Caco-2 (cell line): ENCODE measurements around the gene PCNX3. TPM values are rescaled to one million over a fixed set of nuclear protein-coding genes. Genes with fewer than 3 reads are reported as not detected.

ENCODE experiments used
- BruUV-seq: library from RNA; stranded (reverse); fragments of 400-500 nt; replicated peaks from 2 replicates; lab custom pipeline; 2021; lab: Mats Ljungman, UMichigan
- CTCF ChIA-PET: fragments of 300-600 bp; sonication (Branson Sonifier 250); formaldehyde crosslinking; loops from one replicate; lab custom pipeline; 2022; ENCODE audit warnings: antibody characterized with exemption; lab: Charles Lee
- POLR2A ChIA-PET: fragments of 300-600 bp; sonication (Branson Sonifier 250); formaldehyde crosslinking; loops from one replicate; lab custom pipeline; 2022; ENCODE audit warnings: antibody characterized with exemption; lab: Charles Lee
- DNase-seq, 2 experiments: peaks; one replicate each; pipeline versions ENCODE4 v3.0.0 to v3.0.0-alpha.2; 2020 to 2022
- H3K27me3 ChIP-seq: replicated peaks from 2 replicates; pipeline ENCODE4 v1.6.0; 2011; ENCODE audit warnings: low read length; ENCODE audit not compliant: control insufficient read depth, insufficient read depth
- H3K36me3 ChIP-seq: 2 replicates; pipeline ENCODE4 v1.5.1; 2011; ENCODE audit warnings: low read length; ENCODE audit not compliant: control insufficient read depth, insufficient read depth
- H3K4me1 ChIP-seq: fragments of 250-450 bp; sonication (Bioruptor Pico); 2 replicates; pipeline ENCODE4 v1.5.1; 2020; ENCODE audit warnings: mild to moderate bottlenecking
- H3K4me3 ChIP-seq: 2 replicates; pipeline ENCODE4 v1.5.1; 2011; ENCODE audit warnings: low read depth, mild to moderate bottlenecking, control low read depth, low read length
- H3K9me3 ChIP-seq: fragments of 250-450 bp; sonication (Bioruptor Pico); 2 replicates; pipeline ENCODE4 v1.5.1; 2020; ENCODE audit warnings: mild to moderate bottlenecking, moderate library complexity
- H3K27ac Mint-ChIP-seq: one replicate; pipeline ENCODE4 v1.8.0; 2022; ENCODE audit warnings: mixed read lengths; ENCODE audit not compliant: unreplicated experiment
- H3K27me3 Mint-ChIP-seq: one replicate; pipeline ENCODE4 v1.8.0; 2022; ENCODE audit warnings: mixed read lengths; ENCODE audit not compliant: insufficient read depth, unreplicated experiment
- H3K36me3 Mint-ChIP-seq: one replicate; pipeline ENCODE4 v1.8.0; 2022; ENCODE audit warnings: mild to moderate bottlenecking, mixed read lengths; ENCODE audit not compliant: insufficient read depth, unreplicated experiment
- H3K4me1 Mint-ChIP-seq: one replicate; pipeline ENCODE4 v1.8.0; 2022; ENCODE audit warnings: low read depth, mixed read lengths; ENCODE audit not compliant: unreplicated experiment
- H3K4me3 Mint-ChIP-seq: one replicate; pipeline ENCODE4 v1.8.0; 2022; ENCODE audit warnings: mild to moderate bottlenecking, moderate library complexity, mixed read lengths; ENCODE audit not compliant: unreplicated experiment
- H3K9me3 Mint-ChIP-seq: one replicate; pipeline ENCODE4 v1.8.0; 2022; ENCODE audit warnings: mixed read lengths; ENCODE audit not compliant: unreplicated experiment
- CTCF ChIP-seq, 2 experiments: fragments of 200-600 bp in 1 of 2; IDR thresholded peaks; 1 replicate in 1 of 2; 2 replicates in 1 of 2; pipeline versions ENCODE4 v1.5.1 to v1.8.0; 2011 to 2022; ENCODE audit warnings: antibody characterized with exemption in 1 of 2, control low read depth in 1 of 2, inconsistent platforms in 1 of 2, low read depth in 1 of 2, low read length in 1 of 2, mild to moderate bottlenecking in 1 of 2, moderate library complexity in 1 of 2; ENCODE audit not compliant: insufficient read depth in 1 of 2, severe bottlenecking in 1 of 2, unreplicated experiment in 1 of 2
- intact Hi-C: fragments of 100-400 bp; cut with micrococcal nuclease; formaldehyde crosslinking; loops from one replicate; pipeline ENCODE4 v1.10.0; 2022; ENCODE audit not compliant: unreplicated experiment
- total RNA-seq: library from RNA; stranded (reverse); gene quantifications from 2 replicates; pipeline ENCODE4 v1.2.3, GENCODE V29; 2022

The PCNX3 gene
- total RNA-seq, 1 experiment from 2014 or later: 52.7 TPM

GRCh38 chr11:65572356-65573051 is 43.1 kb upstream of the PCNX3 start, which contains the start of gene FAM89B:
TSS of gene FAM89B (plus strand) at chr11:65572538. CDS start at chr11:65572670, 132 bp downstream.
- intact Hi-C loops: loop anchor here (1.0 kb wide), 1 partner anchor 43 kb away; the partner anchor contains the start of gene PCNX3
- H3K27me3 ChIP-seq: no peaks in the 10 kb centered on the region
- H3K36me3 Mint-ChIP-seq: peaks cover 70% of the 10 kb centered on the region

GRCh38 chr11:65573391-65574079 is 42.0 kb upstream of the PCNX3 start:
- H3K4me1 Mint-ChIP-seq: peaks cover 19% of the 10 kb centered on the region
- POLR2A ChIA-PET: interaction anchor here (0.8 kb wide), 1 partner anchor 14 kb away, joined by 3 read pairs; no protein-coding TSS in a partner anchor
- H3K36me3 Mint-ChIP-seq: peaks cover 64% of the 10 kb centered on the region
- BruUV-seq: TSS peak; percentile 9
- H3K36me3 ChIP-seq: no peaks in the 10 kb centered on the region; the same call in none of the 2 replicates
- H3K4me3 ChIP-seq: peak overlapping the region; percentile 66
- no peaks in the 10 kb centered on the region for H3K27me3 Mint-ChIP-seq
- H3K4me1 ChIP-seq: peaks cover 43% of the 10 kb centered on the region
- H3K4me3 Mint-ChIP-seq: peak overlapping the region; percentile 98
- no peak for TF ChIP-seq CTCF (IDR thresholded peaks at IDR 0.05; ENCODE audit: insufficient read depth in 1 of 2, low read depth in 1 of 2, low read length in 1 of 2, severe bottlenecking in 1 of 2, unreplicated experiment in 1 of 2)
- no peaks in the 10 kb centered on the region for H3K9me3 ChIP-seq
- intact Hi-C loops: loop anchor here (1.0 to 2.0 kb wide), 2 partner anchors 19 to 34 kb away; no protein-coding TSS in a partner anchor
- no peaks in the 10 kb centered on the region for H3K9me3 Mint-ChIP-seq
- peak overlapping the region; percentile 72 for H3K27ac Mint-ChIP-seq
- DNase-seq: no peak
- H3K27me3 ChIP-seq: no peaks in the 10 kb centered on the region
- CTCF ChIA-PET: interaction anchor here (0.6 to 3.5 kb wide), 8 partner anchors 12 to 317 kb away, joined by 3 to 23 read pairs (median 5); partner anchors contain the start of gene CCDC85B

More at GRCh38 chr11:65572356-65573051, 43.1 kb upstream of the PCNX3 start, which contains the start of gene FAM89B:
- Histone ChIP-seq H3K4me3 (peak within 1 kb of the TSS; percentile 66), H3K36me3 (no peaks in the 10 kb centered on the region; the same call in none of the 2 replicates), H3K9me3 (no peaks in the 10 kb centered on the region), H3K4me1 (peaks cover 41% of the 10 kb centered on the region)
- no peak for TF ChIP-seq CTCF (IDR thresholded peaks at IDR 0.05; ENCODE audit: insufficient read depth in 1 of 2, low read depth in 1 of 2, low read length in 1 of 2, severe bottlenecking in 1 of 2, unreplicated experiment in 1 of 2)
- no peaks in the 10 kb centered on the region for H3K9me3 Mint-ChIP-seq
- BruUV-seq: no TSS peak
- peak within 1 kb of the TSS; percentile 92 for H3K27ac Mint-ChIP-seq
- peak within 1 kb of the TSS; percentile 98 for H3K4me3 Mint-ChIP-seq
- ChIA-PET CTCF (interaction anchor here (0.5 to 3.5 kb wide), 18 partner anchors 11 to 1087 kb away, joined by 3 to 23 read pairs (median 5); partner anchors contain the start of genes CCDC85B, FIBP, PCNX3 and SCYL1), POLR2A (interaction anchor here (0.6 to 1.6 kb wide), 6 partner anchors 14 to 215 kb away, joined by 3 to 4 read pairs (median 3); partner anchors contain the start of genes LTBP3 and MALAT1)
- H3K4me1 Mint-ChIP-seq: peaks cover 25% of the 10 kb centered on the region
- no peaks in the 10 kb centered on the region for H3K27me3 Mint-ChIP-seq
- DNase-seq: peak; percentile 90 to 91
